Erythroblast (primary cell): ENCODE results near the gene SRM.

Source experiments
- GATA1 ChIP-seq: IDR thresholded peaks from 2 replicates; pipeline ENCODE4 v1.6.1; 2011; ENCODE audit warnings: low read depth, mild to moderate bottlenecking, control low read depth, low read length, moderate library complexity
- POLR2A ChIP-seq: IDR thresholded peaks from 2 replicates; pipeline ENCODE4 v1.6.1; 2011; ENCODE audit warnings: mild to moderate bottlenecking, low read length

DNA sequence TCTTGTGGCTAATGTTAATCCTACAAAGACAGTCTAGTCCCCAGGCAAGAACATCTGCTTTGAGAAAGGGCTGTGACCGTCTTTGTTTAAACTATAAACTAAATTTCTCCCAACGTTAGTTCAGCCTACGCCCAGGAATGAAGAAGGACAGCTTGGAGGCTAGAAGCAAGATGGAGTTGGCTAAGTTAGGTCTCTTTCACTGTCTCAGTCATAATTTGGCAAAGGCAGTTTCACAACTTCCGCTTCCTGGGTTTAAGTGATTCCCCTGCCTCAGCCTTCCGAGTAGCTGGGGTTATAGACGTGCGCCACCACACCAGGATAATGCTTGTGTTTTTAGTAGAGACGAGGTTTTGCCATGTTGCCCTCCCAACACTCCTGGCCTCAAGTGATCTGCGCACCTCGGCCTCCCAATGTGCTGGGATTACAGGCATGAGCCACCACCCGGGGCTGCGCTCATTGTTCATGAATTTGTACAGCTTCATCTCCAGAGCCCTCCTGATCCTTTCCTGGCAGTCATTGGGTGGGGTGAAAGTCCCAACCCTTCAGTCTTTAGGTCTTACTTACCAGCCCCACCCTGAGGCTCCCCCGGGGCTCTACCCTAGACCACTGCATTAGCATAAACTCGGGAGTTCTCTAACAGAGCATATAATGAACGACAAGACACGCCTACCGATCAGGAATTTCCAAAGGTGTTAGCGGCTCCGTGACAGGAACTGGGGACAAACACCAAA lies 7.9 kb downstream of the SRM start:
- no peak for TF ChIP-seq POLR2A
- no peak for TF ChIP-seq GATA1
